DOHH2 (cell line): ENCODE data around the gene TPST1.

ENCODE experiments used
- H3F3A ChIP-seq: fragments of 200-600 bp; sonication (generic), shearing (Covaris generic); 2 replicates; pipeline ENCODE4 v1.6.0; 2016; ENCODE audit warnings: antibody characterized with exemption, mild to moderate bottlenecking; ENCODE audit not compliant: control insufficient read depth, insufficient read depth
- H3K27ac ChIP-seq: fragments of 200-600 bp; sonication (generic); 2 replicates; pipeline ENCODE4 v1.5.1; 2014; ENCODE audit warnings: low read depth, mild to moderate bottlenecking, low read length, moderate library complexity
- H3K27me3 ChIP-seq: fragments of 200-600 bp; sonication (generic); 2 replicates; pipeline ENCODE4 v1.6.1; 2014; ENCODE audit warnings: mild to moderate bottlenecking, low read length, mixed read lengths; ENCODE audit not compliant: control insufficient read depth
- H3K36me3 ChIP-seq: fragments of 200-600 bp; sonication (generic); 2 replicates; pipeline ENCODE4 v1.6.1; 2014; ENCODE audit warnings: mild to moderate bottlenecking, low read length, moderate library complexity, mixed read lengths; ENCODE audit not compliant: control insufficient read depth
- H3K4me1 ChIP-seq: fragments of 200-600 bp; sonication (generic); 2 replicates; pipeline ENCODE4 v1.6.1; 2014; ENCODE audit warnings: mild to moderate bottlenecking, low read length, mixed read lengths; ENCODE audit not compliant: control insufficient read depth
- H3K4me2 ChIP-seq: fragments of 200-600 bp; sonication (generic); 2 replicates; pipeline ENCODE4 v1.6.0; 2014; ENCODE audit warnings: mild to moderate bottlenecking, low read length, moderate library complexity
- H3K4me3 ChIP-seq: fragments of 200-600 bp; sonication (generic); 2 replicates; pipeline ENCODE4 v1.5.1; 2014; ENCODE audit warnings: mild to moderate bottlenecking, low read length, mixed read lengths
- H3K79me2 ChIP-seq: fragments of 200-600 bp; sonication (generic); 2 replicates; pipeline ENCODE4 v1.6.1; 2014; ENCODE audit warnings: mild to moderate bottlenecking, low read length, mixed read lengths; ENCODE audit not compliant: control insufficient read depth
- H3K9me2 ChIP-seq: fragments of 200-600 bp; sonication (generic); replicated peaks from 2 replicates; pipeline ENCODE4 v1.6.1; 2014; ENCODE audit warnings: mild to moderate bottlenecking, low read length, mixed read lengths; ENCODE audit not compliant: control insufficient read depth
- H3K9me3 ChIP-seq: fragments of 200-600 bp; sonication (generic); 2 replicates; pipeline ENCODE4 v1.6.1; 2014; ENCODE audit warnings: antibody characterized with exemption, low read length, mixed read lengths; ENCODE audit not compliant: control insufficient read depth, insufficient read depth
- H4K20me1 ChIP-seq: fragments of 200-600 bp; sonication (generic); 2 replicates; pipeline ENCODE4 v1.6.0; 2014; ENCODE audit warnings: low read depth, mild to moderate bottlenecking, antibody characterized with exemption, low read length, moderate library complexity; ENCODE audit not compliant: control insufficient read depth, insufficient read depth
- EZH2phosphoT487 ChIP-seq: fragments of 200-600 bp; sonication (generic); IDR thresholded peaks from 2 replicates; pipeline ENCODE4 v1.6.1; 2017; ENCODE audit warnings: borderline replicate concordance, mild to moderate bottlenecking, antibody characterized with exemption, low read length, moderate library complexity, mixed read lengths
- TF ChIP-seq, protein P1 (sequence below): fragments of 200-600 bp; sonication (generic); IDR thresholded peaks from one replicate; pipeline ENCODE4 v1.5.1; 2014; ENCODE audit warnings: antibody characterized with exemption, mild to moderate bottlenecking, low read depth, low read length; ENCODE audit not compliant: poor library complexity, severe bottlenecking

The TPST1 gene

DNA sequence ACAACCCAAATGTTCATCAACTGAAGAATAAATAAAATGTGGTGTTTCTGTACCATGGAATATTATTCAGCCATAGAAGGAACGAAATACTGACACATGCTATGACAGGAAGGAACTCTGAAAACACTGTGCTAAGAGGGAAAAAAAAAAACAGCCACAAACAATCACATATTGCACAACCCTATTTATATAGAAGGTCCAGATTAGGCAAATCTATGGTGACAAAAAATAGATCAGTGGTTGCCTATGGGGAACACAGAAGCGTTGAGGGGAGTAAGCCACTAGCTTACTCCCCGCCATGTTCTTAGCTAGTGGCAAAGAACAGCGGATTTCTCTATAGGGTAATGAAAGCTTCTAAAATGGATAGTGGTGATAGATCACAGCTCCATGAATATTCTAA is 198.4 kb downstream of the TPST1 start:
- H3K4me2 ChIP-seq = no peak overlapping the region
- H3K4me1 ChIP-seq = no peaks in the 10 kb centered on the region
- no peak for TF ChIP-seq EZH2phosphoT487
- TF ChIP-seq, protein P1, sequence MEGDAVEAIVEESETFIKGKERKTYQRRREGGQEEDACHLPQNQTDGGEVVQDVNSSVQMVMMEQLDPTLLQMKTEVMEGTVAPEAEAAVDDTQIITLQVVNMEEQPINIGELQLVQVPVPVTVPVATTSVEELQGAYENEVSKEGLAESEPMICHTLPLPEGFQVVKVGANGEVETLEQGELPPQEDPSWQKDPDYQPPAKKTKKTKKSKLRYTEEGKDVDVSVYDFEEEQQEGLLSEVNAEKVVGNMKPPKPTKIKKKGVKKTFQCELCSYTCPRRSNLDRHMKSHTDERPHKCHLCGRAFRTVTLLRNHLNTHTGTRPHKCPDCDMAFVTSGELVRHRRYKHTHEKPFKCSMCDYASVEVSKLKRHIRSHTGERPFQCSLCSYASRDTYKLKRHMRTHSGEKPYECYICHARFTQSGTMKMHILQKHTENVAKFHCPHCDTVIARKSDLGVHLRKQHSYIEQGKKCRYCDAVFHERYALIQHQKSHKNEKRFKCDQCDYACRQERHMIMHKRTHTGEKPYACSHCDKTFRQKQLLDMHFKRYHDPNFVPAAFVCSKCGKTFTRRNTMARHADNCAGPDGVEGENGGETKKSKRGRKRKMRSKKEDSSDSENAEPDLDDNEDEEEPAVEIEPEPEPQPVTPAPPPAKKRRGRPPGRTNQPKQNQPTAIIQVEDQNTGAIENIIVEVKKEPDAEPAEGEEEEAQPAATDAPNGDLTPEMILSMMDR = no peak

DNA sequence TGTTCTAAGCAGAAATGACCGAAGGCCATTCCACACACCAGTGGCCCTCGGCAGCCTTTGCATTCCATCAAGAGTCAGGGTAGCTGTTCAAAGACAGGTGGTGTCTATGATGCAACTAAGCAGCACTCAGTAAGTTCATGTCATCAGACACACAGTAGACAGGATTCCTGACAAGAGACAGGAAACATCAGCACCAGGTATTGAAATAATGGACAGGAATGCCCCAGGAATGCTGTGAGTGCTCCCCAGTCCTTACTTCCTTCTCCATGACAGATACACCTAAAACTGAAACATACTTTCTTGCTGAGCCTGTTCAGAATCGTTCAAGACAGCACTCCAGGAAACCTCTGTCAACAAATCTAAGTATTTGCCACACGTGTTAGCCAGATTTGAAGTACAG is 204.4 kb downstream of the TPST1 start:
- Histone ChIP-seq H3K9me2 (no peaks in the 10 kb centered on the region), H3K79me2 (no peaks in the 10 kb centered on the region), H3K27me3 (no peaks in the 10 kb centered on the region), H3K4me2 (no peak overlapping the region), H3K9me3 (no peaks in the 10 kb centered on the region), H3K4me1 (peaks cover 9% of the 10 kb centered on the region), H3K36me3 (no peaks in the 10 kb centered on the region), H4K20me1 (no peaks in the 10 kb centered on the region), H3F3A (no peaks in the 10 kb centered on the region), H3K27ac (no peak overlapping the region), H3K4me3 (no peak overlapping the region)
- TF ChIP-seq EZH2phosphoT487 = no peak
- TF ChIP-seq, protein P1 = no peak

More for the DNA sequence above, 198.4 kb downstream of the TPST1 start:
- Histone ChIP-seq H3K27me3 (no peaks in the 10 kb centered on the region), H4K20me1 (no peaks in the 10 kb centered on the region), H3K79me2 (no peaks in the 10 kb centered on the region), H3K9me3 (no peaks in the 10 kb centered on the region), H3F3A (no peaks in the 10 kb centered on the region), H3K27ac (no peak overlapping the region), H3K4me3 (no peak overlapping the region), H3K9me2 (no peaks in the 10 kb centered on the region), H3K36me3 (no peaks in the 10 kb centered on the region)
